Measurements from ENCODE around the gene CACNA1E.

Gene CACNA1E

GRCh38 chr1:181659321-181659957, 176.1 kb downstream of the CACNA1E start:
- Histone ChIP-seq H3K27me3 (ENCODE audit: control insufficient read depth, insufficient read depth, low read length) (no peaks in the 10 kb centered on the region), H3K4me1 (ENCODE audit: control insufficient read depth, insufficient read depth, low read length) (no peaks in the 10 kb centered on the region), H3K4me3 (ENCODE audit: low read length) (no peak overlapping the region), H3K36me3 (ENCODE audit: control insufficient read depth, insufficient read depth, low read length) (no peaks in the 10 kb centered on the region), H3K9ac (ENCODE audit: low read length) (no peak overlapping the region), H3K27ac (ENCODE audit: low read depth, low read length) (no peak overlapping the region)

GRCh38 chr1:181660621-181661020, 177.3 kb downstream of the CACNA1E start:
- Histone ChIP-seq H3K9ac (ENCODE audit: low read length) (no peak overlapping the region), H3K27ac (ENCODE audit: low read depth, low read length) (no peak overlapping the region), H3K4me1 (ENCODE audit: control insufficient read depth, insufficient read depth, low read length) (no peaks in the 10 kb centered on the region), H3K4me3 (ENCODE audit: low read length) (no peak overlapping the region), H3K36me3 (ENCODE audit: control insufficient read depth, insufficient read depth, low read length) (no peaks in the 10 kb centered on the region), H3K27me3 (ENCODE audit: control insufficient read depth, insufficient read depth, low read length) (no peaks in the 10 kb centered on the region)

GRCh38 chr1:181661569-181661968, 178.3 kb downstream of the CACNA1E start:
- H3K27me3 ChIP-seq (ENCODE audit: control insufficient read depth, insufficient read depth, low read length) = no peaks in the 10 kb centered on the region
- no peak overlapping the region for H3K4me3 ChIP-seq (ENCODE audit: low read length)
- H3K9ac ChIP-seq (ENCODE audit: low read length) = no peak overlapping the region
- no peaks in the 10 kb centered on the region for H3K4me1 ChIP-seq (ENCODE audit: control insufficient read depth, insufficient read depth, low read length)
- H3K36me3 ChIP-seq (ENCODE audit: control insufficient read depth, insufficient read depth, low read length) = no peaks in the 10 kb centered on the region
- H3K27ac ChIP-seq (ENCODE audit: low read depth, low read length) = no peak overlapping the region

GRCh38 chr1:181662606-181663005, 179.3 kb downstream of the CACNA1E start:
- Histone ChIP-seq H3K27me3 (ENCODE audit: control insufficient read depth, insufficient read depth, low read length) (no peaks in the 10 kb centered on the region), H3K9ac (ENCODE audit: low read length) (no peak overlapping the region), H3K4me3 (ENCODE audit: low read length) (no peak overlapping the region), H3K36me3 (ENCODE audit: control insufficient read depth, insufficient read depth, low read length) (no peaks in the 10 kb centered on the region), H3K27ac (ENCODE audit: low read depth, low read length) (no peak overlapping the region), H3K4me1 (ENCODE audit: control insufficient read depth, insufficient read depth, low read length) (no peaks in the 10 kb centered on the region)

DNA sequence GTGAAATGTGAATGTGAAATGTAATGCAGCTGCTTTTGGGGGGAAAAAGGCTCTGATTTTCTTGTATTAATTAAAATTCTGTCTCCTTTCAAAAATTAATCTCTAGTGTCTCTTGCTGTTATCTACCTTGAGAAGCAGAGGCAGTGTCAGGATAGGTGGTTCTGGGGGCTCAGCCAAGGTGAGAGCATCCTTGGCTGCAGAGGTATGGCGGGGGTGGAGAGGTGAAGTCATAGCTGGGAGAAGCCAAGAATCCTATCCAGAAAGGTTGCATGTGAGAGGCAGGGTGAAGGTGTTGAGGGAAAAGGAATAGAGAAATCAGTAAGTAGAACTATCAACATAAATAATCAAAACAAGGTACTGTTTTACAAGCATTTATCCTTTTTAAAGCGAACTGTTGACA, 181.2 kb downstream of the CACNA1E start:
- Histone ChIP-seq H3K9ac (ENCODE audit: low read length) (no peak overlapping the region), H3K27ac (ENCODE audit: low read depth, low read length) (no peak overlapping the region), H3K27me3 (ENCODE audit: control insufficient read depth, insufficient read depth, low read length) (no peaks in the 10 kb centered on the region), H3K4me1 (ENCODE audit: control insufficient read depth, insufficient read depth, low read length) (no peaks in the 10 kb centered on the region), H3K4me3 (ENCODE audit: low read length) (no peak overlapping the region), H3K36me3 (ENCODE audit: control insufficient read depth, insufficient read depth, low read length) (no peaks in the 10 kb centered on the region)

DNA sequence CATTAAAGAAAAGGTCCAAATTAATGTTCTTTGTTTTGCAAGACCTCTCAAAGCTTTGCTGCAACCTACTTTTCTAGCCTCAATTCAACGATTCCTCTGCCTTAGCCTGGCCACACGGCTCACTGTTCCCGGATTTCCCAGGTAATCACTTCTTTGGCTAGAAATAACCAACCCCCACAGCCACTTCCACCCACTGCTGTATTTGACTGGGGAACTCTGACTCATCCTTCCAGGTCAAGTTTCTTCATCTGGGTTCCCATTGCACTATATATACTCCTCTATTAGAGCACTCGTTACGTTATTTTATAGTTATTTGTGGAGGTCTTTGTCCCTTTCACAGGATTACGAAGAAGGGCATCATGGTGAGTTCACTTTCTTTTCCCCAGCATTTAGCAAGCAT, 185.9 kb downstream of the CACNA1E start:
- Histone ChIP-seq H3K27ac (ENCODE audit: low read depth, low read length) (no peak overlapping the region), H3K27me3 (ENCODE audit: control insufficient read depth, insufficient read depth, low read length) (no peaks in the 10 kb centered on the region), H3K36me3 (ENCODE audit: control insufficient read depth, insufficient read depth, low read length) (no peaks in the 10 kb centered on the region), H3K4me1 (ENCODE audit: control insufficient read depth, insufficient read depth, low read length) (no peaks in the 10 kb centered on the region), H3K9ac (ENCODE audit: low read length) (no peak overlapping the region), H3K4me3 (ENCODE audit: low read length) (no peak overlapping the region)

- Histone ChIP-seq H3K27me3 (ENCODE audit: control insufficient read depth, insufficient read depth, low read length) (no peaks in the 10 kb centered on the region), H3K9ac (ENCODE audit: low read length) (no peak overlapping the region), H3K36me3 (ENCODE audit: control insufficient read depth, insufficient read depth, low read length) (no peaks in the 10 kb centered on the region), H3K4me3 (ENCODE audit: low read length) (no peak overlapping the region), H3K4me1 (ENCODE audit: control insufficient read depth, insufficient read depth, low read length) (no peaks in the 10 kb centered on the region), H3K27ac (ENCODE audit: low read depth, low read length) (no peak overlapping the region)
Observed at GRCh38 chr1:181674617-181675016, 191.3 kb downstream of the CACNA1E start.

GRCh38 chr1:181675091-181675917, 192.0 kb downstream of the CACNA1E start:
- H3K9ac ChIP-seq (ENCODE audit: low read length) = no peak overlapping the region
- H3K4me3 ChIP-seq (ENCODE audit: low read length) = no peak overlapping the region

DNA sequence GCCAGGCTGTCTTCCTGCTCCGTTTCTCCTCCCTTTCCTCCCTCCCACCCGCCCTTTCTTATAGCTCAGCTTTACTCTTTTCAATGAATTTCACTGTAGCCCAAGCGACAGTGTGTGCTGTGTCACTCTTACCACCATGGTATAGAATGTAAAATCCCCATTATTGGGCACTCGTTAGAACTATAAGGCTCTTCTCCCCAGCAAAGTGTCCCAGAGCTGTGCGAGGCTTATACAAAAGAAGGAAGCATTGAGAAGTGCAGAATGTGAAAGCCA, 192.5 kb downstream of the CACNA1E start:
- no peak overlapping the region for H3K27ac ChIP-seq (ENCODE audit: low read depth, low read length)

More at GRCh38 chr1:181675091-181675917, 192.0 kb downstream of the CACNA1E start:
- Histone ChIP-seq H3K36me3 (ENCODE audit: control insufficient read depth, insufficient read depth, low read length) (no peaks in the 10 kb centered on the region), H3K4me1 (ENCODE audit: control insufficient read depth, insufficient read depth, low read length) (no peaks in the 10 kb centered on the region), H3K27me3 (ENCODE audit: control insufficient read depth, insufficient read depth, low read length) (no peaks in the 10 kb centered on the region), H3K27ac (ENCODE audit: low read depth, low read length) (no peak overlapping the region)

DNA sequence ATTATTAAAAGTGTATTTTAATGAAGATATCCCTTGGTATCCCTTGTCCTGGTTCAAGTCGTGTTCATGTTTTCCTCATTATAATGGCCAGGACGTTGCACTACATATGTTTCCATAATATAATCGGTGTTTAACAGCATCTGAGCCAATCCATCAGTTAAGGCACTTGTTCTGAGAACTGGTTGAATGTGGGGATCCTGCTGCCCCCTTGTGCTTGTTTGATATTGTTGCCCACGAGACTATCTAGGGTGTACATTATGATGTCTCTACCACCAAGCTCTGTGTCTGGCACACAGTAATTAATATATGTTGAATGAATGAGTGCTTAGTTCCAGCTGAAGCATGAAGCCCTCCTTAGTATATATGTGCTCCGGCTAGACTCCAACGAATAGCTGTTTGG, 193.0 kb downstream of the CACNA1E start:
- no peaks in the 10 kb centered on the region for H3K36me3 ChIP-seq (ENCODE audit: control insufficient read depth, insufficient read depth, low read length)
- H3K27me3 ChIP-seq (ENCODE audit: control insufficient read depth, insufficient read depth, low read length) = no peaks in the 10 kb centered on the region
- no peak overlapping the region for H3K9ac ChIP-seq (ENCODE audit: low read length)

More for the DNA sequence above, 192.5 kb downstream of the CACNA1E start:
- Histone ChIP-seq H3K4me3 (ENCODE audit: low read length) (no peak overlapping the region), H3K4me1 (ENCODE audit: control insufficient read depth, insufficient read depth, low read length) (no peaks in the 10 kb centered on the region), H3K27me3 (ENCODE audit: control insufficient read depth, insufficient read depth, low read length) (no peaks in the 10 kb centered on the region), H3K9ac (ENCODE audit: low read length) (no peak overlapping the region), H3K36me3 (ENCODE audit: control insufficient read depth, insufficient read depth, low read length) (no peaks in the 10 kb centered on the region)

GRCh38 chr1:181680332-181680731, 197.0 kb downstream of the CACNA1E start:
- Histone ChIP-seq H3K4me1 (ENCODE audit: control insufficient read depth, insufficient read depth, low read length) (no peaks in the 10 kb centered on the region), H3K36me3 (ENCODE audit: control insufficient read depth, insufficient read depth, low read length) (no peaks in the 10 kb centered on the region), H3K27me3 (ENCODE audit: control insufficient read depth, insufficient read depth, low read length) (no peaks in the 10 kb centered on the region), H3K27ac (ENCODE audit: low read depth, low read length) (no peak overlapping the region), H3K4me3 (ENCODE audit: low read length) (no peak overlapping the region), H3K9ac (ENCODE audit: low read length) (no peak overlapping the region)

More for the DNA sequence above, 193.0 kb downstream of the CACNA1E start:
- Histone ChIP-seq H3K27ac (ENCODE audit: low read depth, low read length) (no peak overlapping the region), H3K4me1 (ENCODE audit: control insufficient read depth, insufficient read depth, low read length) (no peaks in the 10 kb centered on the region), H3K4me3 (ENCODE audit: low read length) (no peak overlapping the region)

- H3K9ac ChIP-seq (ENCODE audit: low read length) = no peak overlapping the region
- H3K36me3 ChIP-seq (ENCODE audit: control insufficient read depth, insufficient read depth, low read length) = no peaks in the 10 kb centered on the region
- H3K27ac ChIP-seq (ENCODE audit: low read depth, low read length) = no peak overlapping the region
- H3K4me3 ChIP-seq (ENCODE audit: low read length) = no peak overlapping the region
- H3K4me1 ChIP-seq (ENCODE audit: control insufficient read depth, insufficient read depth, low read length) = no peaks in the 10 kb centered on the region
- no peaks in the 10 kb centered on the region for H3K27me3 ChIP-seq (ENCODE audit: control insufficient read depth, insufficient read depth, low read length)
Observed at GRCh38 chr1:181680871-181681270, 197.6 kb downstream of the CACNA1E start.

- H3K4me1 ChIP-seq (ENCODE audit: control insufficient read depth, insufficient read depth, low read length) = no peaks in the 10 kb centered on the region
- no peak overlapping the region for H3K27ac ChIP-seq (ENCODE audit: low read depth, low read length)
- no peak overlapping the region for H3K9ac ChIP-seq (ENCODE audit: low read length)
- no peaks in the 10 kb centered on the region for H3K36me3 ChIP-seq (ENCODE audit: control insufficient read depth, insufficient read depth, low read length)
- H3K27me3 ChIP-seq (ENCODE audit: control insufficient read depth, insufficient read depth, low read length) = no peaks in the 10 kb centered on the region
- no peak overlapping the region for H3K4me3 ChIP-seq (ENCODE audit: low read length)
Observed at GRCh38 chr1:181685211-181685610, 201.9 kb downstream of the CACNA1E start.
